ENCODE measurements around the gene TAF11L5.
"Not testable (repeated sequence)": the region's sequence is repeated elsewhere in the genome, so short reads cannot be mapped to it uniquely, and the experiment has no call there.

The TAF11L5 gene

GRCh38 chr5:17524935-17525334 is at the start of gene TAF11L5:
TAF11L5 (plus strand) TSS chr5:17525235.
- not testable (repeated sequence) for DNase-seq (ENCODE audit: low read depth in 2 of 2)

GRCh38 chr5:17477043-17477442 is 48.0 kb upstream of the TAF11L5 start:
- no peak for DNase-seq (ENCODE audit: low read depth in 2 of 2)

GRCh38 chr5:17477573-17478265 is 47.3 kb upstream of the TAF11L5 start:
- no peak for DNase-seq (ENCODE audit: low read depth in 2 of 2)

- DNase-seq (ENCODE audit: low read depth in 2 of 2), result no peak
Measured at GRCh38 chr5:17481378-17481777, 43.7 kb upstream of the TAF11L5 start.

- DNase-seq (ENCODE audit: low read depth in 2 of 2), result no peak
Measured at GRCh38 chr5:17482790-17483189, 42.2 kb upstream of the TAF11L5 start.

GRCh38 chr5:17486464-17487173 is 38.4 kb upstream of the TAF11L5 start:
- DNase-seq (ENCODE audit: low read depth in 2 of 2), result not testable (repeated sequence)

GRCh38 chr5:17487174-17487512 is 37.9 kb upstream of the TAF11L5 start:
- no peak for DNase-seq (ENCODE audit: low read depth in 2 of 2)

- DNase-seq (ENCODE audit: low read depth in 2 of 2), result not testable (repeated sequence)
Measured at GRCh38 chr5:17491257-17491656, 33.8 kb upstream of the TAF11L5 start.

- no peak for DNase-seq (ENCODE audit: low read depth in 2 of 2)
Measured at GRCh38 chr5:17492770-17493169, 32.3 kb upstream of the TAF11L5 start.

- no peak for DNase-seq (ENCODE audit: low read depth in 2 of 2)
Measured at GRCh38 chr5:17497446-17497845, 27.6 kb upstream of the TAF11L5 start.

GRCh38 chr5:17497931-17498330 is 27.1 kb upstream of the TAF11L5 start, which contains the start of gene TAF11L2:
TAF11L2 (plus strand) TSS chr5:17498231.
- not testable (repeated sequence) for DNase-seq (ENCODE audit: low read depth in 2 of 2)

- no peak for DNase-seq (ENCODE audit: low read depth in 2 of 2)
Measured at GRCh38 chr5:17511775-17512325, 13.2 kb upstream of the TAF11L5 start.

GRCh38 chr5:17517526-17517925 is 7.5 kb upstream of the TAF11L5 start:
- DNase-seq (ENCODE audit: low read depth in 2 of 2), result not testable (repeated sequence)

- not testable (repeated sequence) for DNase-seq (ENCODE audit: low read depth in 2 of 2)
Measured at GRCh38 chr5:17518067-17518466, 7.0 kb upstream of the TAF11L5 start, which contains the start of gene TAF11L3. TAF11L3 (plus strand) TSS chr5:17518367.

- DNase-seq (ENCODE audit: low read depth in 2 of 2), result not testable (repeated sequence)
Measured at GRCh38 chr5:17519508-17519907, 5.5 kb upstream of the TAF11L5 start.

GRCh38 chr5:17521501-17521900 is 3.5 kb upstream of the TAF11L5 start, which contains the start of gene TAF11L4:
TAF11L4 (plus strand) TSS chr5:17521801.
- not testable (repeated sequence) for DNase-seq (ENCODE audit: low read depth in 2 of 2)

- DNase-seq (ENCODE audit: low read depth in 2 of 2), result not testable (repeated sequence)
Measured at GRCh38 chr5:17526504-17526903, 1.5 kb downstream of the TAF11L5 start.

GRCh38 chr5:17528369-17528768 is 3.3 kb downstream of the TAF11L5 start, which contains the start of gene TAF11L6:
TAF11L6 (plus strand) TSS chr5:17528669.
- DNase-seq (ENCODE audit: low read depth in 2 of 2), result not testable (repeated sequence)
